ENCODE results near the gene ADD1. TPM values are rescaled to one million over a fixed set of nuclear protein-coding genes. Genes with fewer than 3 reads are reported as not detected.

The ADD1 gene
- total RNA-seq, 1 donor from 2014 or later: 131 TPM

DNA sequence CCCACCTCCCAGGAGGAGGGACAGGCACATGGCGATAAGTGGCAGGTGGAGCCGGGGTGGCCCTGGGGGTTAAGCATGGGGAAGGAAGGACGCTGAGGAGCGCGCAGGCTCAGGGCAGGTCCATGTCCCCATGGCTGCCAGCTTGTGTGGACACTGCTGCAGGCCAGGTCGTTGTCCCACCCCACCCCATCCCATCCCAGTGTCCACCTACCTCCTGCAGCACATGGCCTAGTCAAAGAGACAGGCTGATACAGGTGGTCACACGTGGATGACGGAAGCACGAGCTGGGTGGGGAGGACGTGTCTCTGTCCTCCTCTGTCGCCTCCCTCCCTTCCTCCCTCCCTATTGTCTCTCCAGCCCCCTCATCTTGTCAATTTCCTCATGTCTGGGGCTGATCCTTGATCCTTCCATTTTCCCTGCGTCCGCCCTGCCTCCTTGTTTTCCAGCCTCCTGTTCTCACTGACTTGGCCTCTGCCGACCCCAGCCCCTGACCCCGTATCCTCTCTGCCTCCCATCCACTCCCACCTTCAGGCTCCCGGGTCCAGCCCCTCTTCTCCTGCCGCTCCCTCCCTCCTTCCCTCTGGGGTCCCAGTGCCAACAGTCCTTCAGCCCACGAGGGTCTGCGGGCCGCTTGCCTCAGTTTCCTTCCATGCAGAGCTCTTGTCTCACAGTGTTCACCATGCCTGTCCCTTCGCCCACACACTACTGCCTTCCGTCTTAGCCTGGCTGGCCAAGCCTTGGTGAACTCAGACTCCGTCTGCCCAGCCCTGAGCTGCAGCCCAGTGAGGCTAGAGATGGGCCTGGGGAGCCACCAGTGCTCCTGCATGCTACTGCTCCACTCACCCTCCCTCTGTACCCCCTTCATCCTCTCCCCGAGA lies 15.5 kb upstream of the ADD1 start:
- Mint-ChIP-seq H3K27me3 (ENCODE audit: insufficient read depth, low read depth) (no peaks in the 10 kb centered on the region), H3K4me1 (no peaks in the 10 kb centered on the region), H3K36me3 (peaks cover 10% of the 10 kb centered on the region), H3K27ac (no peak overlapping the region), H3K9me3 (no peaks in the 10 kb centered on the region), H3K4me3 (no peak overlapping the region)
- H3K36me3 ChIP-seq: no peaks in the 10 kb centered on the region
- H3K79me2 ChIP-seq (ENCODE audit: low read depth): no peaks in the 10 kb centered on the region
- H3F3A ChIP-seq (ENCODE audit: low read depth): no peaks in the 10 kb centered on the region
- H3K9me3 ChIP-seq (ENCODE audit: low read depth): no peaks in the 10 kb centered on the region
- H3K4me3 ChIP-seq: no peak overlapping the region
- H4K20me1 ChIP-seq (ENCODE audit: low read depth): no peaks in the 10 kb centered on the region
- no peak overlapping the region for H3K9ac ChIP-seq
- no peaks in the 10 kb centered on the region for H3K4me1 ChIP-seq
- TF ChIP-seq EZH2 (IDR thresholded peaks at IDR 0.05) (no peak), EZH2phosphoT487 (IDR thresholded peaks at IDR 0.05) (no peak)
- TF ChIP-seq, protein P1, sequence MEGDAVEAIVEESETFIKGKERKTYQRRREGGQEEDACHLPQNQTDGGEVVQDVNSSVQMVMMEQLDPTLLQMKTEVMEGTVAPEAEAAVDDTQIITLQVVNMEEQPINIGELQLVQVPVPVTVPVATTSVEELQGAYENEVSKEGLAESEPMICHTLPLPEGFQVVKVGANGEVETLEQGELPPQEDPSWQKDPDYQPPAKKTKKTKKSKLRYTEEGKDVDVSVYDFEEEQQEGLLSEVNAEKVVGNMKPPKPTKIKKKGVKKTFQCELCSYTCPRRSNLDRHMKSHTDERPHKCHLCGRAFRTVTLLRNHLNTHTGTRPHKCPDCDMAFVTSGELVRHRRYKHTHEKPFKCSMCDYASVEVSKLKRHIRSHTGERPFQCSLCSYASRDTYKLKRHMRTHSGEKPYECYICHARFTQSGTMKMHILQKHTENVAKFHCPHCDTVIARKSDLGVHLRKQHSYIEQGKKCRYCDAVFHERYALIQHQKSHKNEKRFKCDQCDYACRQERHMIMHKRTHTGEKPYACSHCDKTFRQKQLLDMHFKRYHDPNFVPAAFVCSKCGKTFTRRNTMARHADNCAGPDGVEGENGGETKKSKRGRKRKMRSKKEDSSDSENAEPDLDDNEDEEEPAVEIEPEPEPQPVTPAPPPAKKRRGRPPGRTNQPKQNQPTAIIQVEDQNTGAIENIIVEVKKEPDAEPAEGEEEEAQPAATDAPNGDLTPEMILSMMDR (IDR thresholded peaks at IDR 0.05): no peak
- H3K27ac ChIP-seq: no peak overlapping the region
- H3K27me3 ChIP-seq: no peaks in the 10 kb centered on the region
- no peak overlapping the region for H3K4me2 ChIP-seq
- no peak for DNase-seq (ENCODE audit: low spot score)
- no peak overlapping the region for H2AFZ ChIP-seq (replicated peaks)

DNA sequence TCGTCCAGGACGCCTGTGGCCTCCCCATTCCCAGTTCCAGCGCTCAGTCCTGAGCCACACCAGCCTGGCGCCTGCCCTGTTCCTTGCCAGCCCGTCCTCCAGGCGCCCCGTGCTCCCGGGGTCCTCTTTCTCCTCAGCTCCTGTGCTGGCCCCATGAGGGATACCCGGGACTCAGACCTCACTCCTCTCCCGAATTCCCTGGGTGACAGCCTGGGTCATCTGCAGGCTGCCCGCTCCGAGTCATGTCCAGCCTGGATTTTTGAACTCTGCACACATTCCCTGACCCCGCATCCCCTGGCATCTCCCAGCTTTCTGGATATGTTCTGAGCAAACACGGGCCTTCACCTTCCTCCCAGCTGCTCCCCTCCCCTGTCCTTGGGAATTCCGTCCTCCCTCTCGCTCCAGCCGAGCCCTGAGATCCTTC lies 14.9 kb upstream of the ADD1 start:
- Histone ChIP-seq H3K9ac (no peak overlapping the region), H3K9me3 (ENCODE audit: low read depth) (no peaks in the 10 kb centered on the region), H3F3A (ENCODE audit: low read depth) (no peaks in the 10 kb centered on the region), H3K27ac (no peak overlapping the region), H3K36me3 (no peaks in the 10 kb centered on the region), H4K20me1 (ENCODE audit: low read depth) (no peaks in the 10 kb centered on the region), H3K4me1 (no peaks in the 10 kb centered on the region), H3K4me2 (no peak overlapping the region), H2AFZ (replicated peaks) (no peak overlapping the region), H3K27me3 (no peaks in the 10 kb centered on the region), H3K79me2 (ENCODE audit: low read depth) (no peaks in the 10 kb centered on the region), H3K4me3 (no peak overlapping the region)
- no peak for DNase-seq (ENCODE audit: low spot score)
- peaks cover 10% of the 10 kb centered on the region for H3K36me3 Mint-ChIP-seq
- no peaks in the 10 kb centered on the region for H3K27me3 Mint-ChIP-seq (ENCODE audit: insufficient read depth, low read depth)
- no peaks in the 10 kb centered on the region for H3K9me3 Mint-ChIP-seq
- no peaks in the 10 kb centered on the region for H3K4me1 Mint-ChIP-seq
- H3K27ac Mint-ChIP-seq: peak overlapping the region; percentile 13
- TF ChIP-seq EZH2 (IDR thresholded peaks at IDR 0.05): no peak
- no peak for TF ChIP-seq EZH2phosphoT487 (IDR thresholded peaks at IDR 0.05)
- TF ChIP-seq, protein P1 (IDR thresholded peaks at IDR 0.05): no peak
- H3K4me3 Mint-ChIP-seq: no peak overlapping the region

GRCh38 chr4:2829321-2829932 lies 14.2 kb upstream of the ADD1 start:
- H3K4me3 Mint-ChIP-seq: no peak overlapping the region
- H3K27me3 Mint-ChIP-seq (ENCODE audit: insufficient read depth, low read depth): no peaks in the 10 kb centered on the region
- no peaks in the 10 kb centered on the region for H4K20me1 ChIP-seq (ENCODE audit: low read depth)
- TF ChIP-seq EZH2phosphoT487 (IDR thresholded peaks at IDR 0.05) (no peak), EZH2 (IDR thresholded peaks at IDR 0.05) (no peak)
- TF ChIP-seq, protein P1 (IDR thresholded peaks at IDR 0.05): no peak
- H3K4me1 ChIP-seq: no peaks in the 10 kb centered on the region
- H3K27ac Mint-ChIP-seq: no peak overlapping the region
- H2AFZ ChIP-seq (replicated peaks): no peak overlapping the region
- no peak overlapping the region for H3K4me2 ChIP-seq
- peaks cover 10% of the 10 kb centered on the region for H3K36me3 Mint-ChIP-seq
- H3K4me3 ChIP-seq: no peak overlapping the region
- H3K79me2 ChIP-seq (ENCODE audit: low read depth): no peaks in the 10 kb centered on the region
- H3K27ac ChIP-seq: no peak overlapping the region
- no peaks in the 10 kb centered on the region for H3K4me1 Mint-ChIP-seq
- no peaks in the 10 kb centered on the region for H3K36me3 ChIP-seq
- no peak for DNase-seq (ENCODE audit: low spot score)
- H3F3A ChIP-seq (ENCODE audit: low read depth): no peaks in the 10 kb centered on the region
- no peak overlapping the region for H3K9ac ChIP-seq
- H3K27me3 ChIP-seq: no peaks in the 10 kb centered on the region
- no peaks in the 10 kb centered on the region for H3K9me3 ChIP-seq (ENCODE audit: low read depth)
- H3K9me3 Mint-ChIP-seq: no peaks in the 10 kb centered on the region

All from neural progenitor cell (in vitro differentiated cells).